ENCODE data around the gene MPL. TPM values are rescaled to one million over a fixed set of nuclear protein-coding genes. Genes with fewer than 3 reads are reported as not detected.
A peak's percentile ranks its signal among the peaks of the same experiment; 100 is the strongest.
"Not testable (repeated sequence)": the region's sequence is repeated elsewhere in the genome, so short reads cannot be mapped to it uniquely, and the experiment has no call there.

Gene MPL
- total and polyA plus RNA-seq, 4 donors = 0.18 to 0.52 (median 0.20) TPM; not detected in 1

DNA sequence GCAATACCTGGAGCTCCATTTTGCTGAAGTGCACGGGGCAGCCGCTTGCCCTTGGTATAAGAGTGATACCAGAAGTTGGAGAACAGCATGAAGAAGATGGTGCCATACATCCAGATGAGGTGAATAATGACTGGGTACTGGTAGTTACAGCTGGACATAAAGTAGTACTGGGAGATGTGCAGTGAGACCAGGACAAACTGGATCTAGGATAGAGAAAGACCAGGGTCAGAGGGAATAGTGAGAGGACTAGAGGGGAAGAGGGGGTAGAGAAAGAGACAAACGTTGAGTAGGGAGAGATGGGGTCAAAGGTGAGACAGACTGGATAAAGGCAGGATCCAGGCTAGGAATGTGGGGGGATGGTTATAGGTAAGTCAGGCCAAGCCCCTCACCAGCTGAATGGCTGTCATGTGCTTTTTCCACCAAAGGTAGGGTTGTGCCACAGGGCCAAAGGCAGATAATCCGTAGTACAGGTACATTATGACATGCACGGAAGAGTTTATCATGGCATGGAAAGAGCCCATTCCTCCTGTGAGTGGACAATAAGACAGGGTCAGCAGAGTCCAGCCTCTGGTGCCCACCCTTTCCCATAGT, 26.4 kb downstream of the MPL start:
- Histone ChIP-seq H3K36me3 (ENCODE audit: control insufficient read depth in 1 of 2, insufficient read depth in 2 of 2, low read length in 1 of 2) (peaks cover 0 to 8% of the 10 kb centered on the region in 2 donors), H3K27ac (ENCODE audit: low read depth in 1 of 2, low read length in 2 of 2) (no peak overlapping the region), H3K4me1 (ENCODE audit: control insufficient read depth in 1 of 2, insufficient read depth in 2 of 2, low read length in 2 of 2) (peaks cover 0 to 4% of the 10 kb centered on the region in 2 donors), H3K27me3 (ENCODE audit: control insufficient read depth in 1 of 2, insufficient read depth in 2 of 2, low read length in 1 of 2) (no peaks in the 10 kb centered on the region), H3K4me3 (ENCODE audit: low read length in 2 of 2) (no peak overlapping the region), H3K9me3 (ENCODE audit: control insufficient read depth, low read length) (no peaks in the 10 kb centered on the region)
- 80 to 82% methylated on average over 5 of the region's 5 CpGs for WGBS, 2 donors
- ATAC-seq (ENCODE audit: low FRiP score) = no peak
- intact Hi-C loops (cut with DNase I) = no loop called here
- DNase-seq = no peak

DNA sequence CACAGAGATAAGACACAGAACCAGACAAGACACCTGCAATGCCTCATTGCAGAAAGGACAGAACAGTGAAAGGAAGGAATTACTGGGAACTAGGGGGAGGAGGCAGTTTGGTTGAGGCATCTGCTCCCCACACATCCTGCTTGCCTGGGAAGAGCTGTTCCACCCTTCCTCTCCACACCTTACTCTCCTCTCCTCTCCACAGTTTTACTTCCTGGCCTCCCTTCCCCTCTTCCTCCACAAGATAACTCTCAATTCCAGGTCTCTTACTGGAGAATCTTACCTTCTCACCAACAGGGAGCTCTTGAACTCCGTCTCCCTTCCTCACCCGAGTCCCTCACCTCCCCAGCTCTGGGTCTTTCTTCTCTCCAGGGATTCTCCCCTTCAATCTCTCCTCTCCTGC, 28.1 kb downstream of the MPL start:
- H3K4me3 ChIP-seq (ENCODE audit: low read length in 2 of 2) = no peak overlapping the region
- H3K36me3 ChIP-seq (ENCODE audit: control insufficient read depth in 1 of 2, insufficient read depth in 2 of 2, low read length in 1 of 2) = peaks cover 0 to 8% of the 10 kb centered on the region in 2 donors
- intact Hi-C loops (cut with DNase I) = no loop called here
- H3K27me3 ChIP-seq (ENCODE audit: control insufficient read depth in 1 of 2, insufficient read depth in 2 of 2, low read length in 1 of 2) = no peaks in the 10 kb centered on the region
- no peak for ATAC-seq (ENCODE audit: low FRiP score)
- no peak overlapping the region for H3K27ac ChIP-seq (ENCODE audit: low read depth in 1 of 2, low read length in 2 of 2)
- no peaks in the 10 kb centered on the region for H3K9me3 ChIP-seq (ENCODE audit: control insufficient read depth, low read length)
- WGBS, 2 donors = 72 to 81% methylated on average over 2 of the region's 2 CpGs
- DNase-seq = no peak
- peaks cover 0 to 4% of the 10 kb centered on the region in 2 donors for H3K4me1 ChIP-seq (ENCODE audit: control insufficient read depth in 1 of 2, insufficient read depth in 2 of 2, low read length in 2 of 2)

DNA sequence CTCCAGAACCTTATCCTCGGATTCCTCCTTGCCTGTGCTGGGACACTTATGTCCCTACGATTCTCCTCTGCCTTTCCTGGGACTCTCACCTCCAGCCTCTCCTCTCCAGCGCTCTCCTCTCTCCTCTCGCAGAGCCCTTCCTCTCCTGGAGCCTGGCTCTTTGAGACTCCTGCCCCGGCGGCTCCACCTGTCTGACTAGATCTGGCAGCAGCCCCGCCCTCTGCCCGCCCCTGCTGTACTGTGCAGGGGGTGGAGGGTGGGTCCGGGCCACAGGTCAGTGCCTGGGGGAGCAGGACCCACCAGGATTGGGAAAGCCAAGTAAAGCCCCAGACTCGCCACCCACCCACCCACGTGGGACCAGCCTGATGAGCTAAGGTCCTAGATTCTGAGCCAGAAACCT, 28.6 kb downstream of the MPL start:
- 54 to 66% methylated on average over 10 to 11 of the region's 11 CpGs for WGBS, 2 donors
- intact Hi-C loops (cut with DNase I) = no loop called here
- peak in 1 of 2 donors; percentile 57 for DNase-seq

DNA sequence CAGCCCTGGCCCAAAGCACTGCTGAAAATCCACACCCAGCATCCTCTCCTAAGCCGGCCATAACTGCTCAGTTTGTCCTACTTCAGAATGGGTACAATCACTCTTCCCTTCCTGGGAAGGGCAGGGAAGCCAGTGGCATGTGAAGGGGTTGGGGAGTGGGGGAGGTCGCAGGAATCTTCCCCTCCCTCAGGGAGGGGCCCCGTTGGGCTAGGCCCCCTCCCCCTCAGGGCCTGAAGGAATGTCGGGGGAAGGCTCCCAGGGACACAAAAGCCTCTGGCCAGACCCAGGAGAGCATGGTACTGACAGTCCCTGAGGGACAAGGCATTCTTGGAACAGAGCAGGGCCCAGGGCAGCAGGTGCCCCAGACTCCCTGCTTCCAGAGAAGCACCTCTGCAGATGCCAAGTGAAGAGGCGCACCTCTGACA, 29.0 kb downstream of the MPL start:
- no peaks in the 10 kb centered on the region for H3K9me3 ChIP-seq (ENCODE audit: control insufficient read depth, low read length)
- no peak for ATAC-seq (ENCODE audit: low FRiP score)
- intact Hi-C loops (cut with DNase I) = no loop called here
- H3K27me3 ChIP-seq (ENCODE audit: control insufficient read depth in 1 of 2, insufficient read depth in 2 of 2, low read length in 1 of 2) = no peaks in the 10 kb centered on the region
- H3K4me1 ChIP-seq (ENCODE audit: control insufficient read depth in 1 of 2, insufficient read depth in 2 of 2, low read length in 2 of 2) = peaks cover 0 to 4% of the 10 kb centered on the region in 2 donors
- H3K36me3 ChIP-seq (ENCODE audit: control insufficient read depth in 1 of 2, insufficient read depth in 2 of 2, low read length in 1 of 2) = peaks cover 0 to 8% of the 10 kb centered on the region in 2 donors
- WGBS, 2 donors = 19% methylated on average over 5 of the region's 5 CpGs
- no peak for DNase-seq
- H3K4me3 ChIP-seq (ENCODE audit: low read length in 2 of 2) = peak overlapping the region in 1 of 2 donors; percentile 65
- H3K27ac ChIP-seq (ENCODE audit: low read depth in 1 of 2, low read length in 2 of 2) = no peak overlapping the region

More for the DNA sequence above, 28.6 kb downstream of the MPL start:
- Histone ChIP-seq H3K4me1 (ENCODE audit: control insufficient read depth in 1 of 2, insufficient read depth in 2 of 2, low read length in 2 of 2) (peaks cover 0 to 4% of the 10 kb centered on the region in 2 donors), H3K36me3 (ENCODE audit: control insufficient read depth in 1 of 2, insufficient read depth in 2 of 2, low read length in 1 of 2) (peaks cover 0 to 8% of the 10 kb centered on the region in 2 donors), H3K27me3 (ENCODE audit: control insufficient read depth in 1 of 2, insufficient read depth in 2 of 2, low read length in 1 of 2) (no peaks in the 10 kb centered on the region), H3K4me3 (ENCODE audit: low read length in 2 of 2) (no peak overlapping the region), H3K9me3 (ENCODE audit: control insufficient read depth, low read length) (no peaks in the 10 kb centered on the region), H3K27ac (ENCODE audit: low read depth in 1 of 2, low read length in 2 of 2) (no peak overlapping the region)
- ATAC-seq (ENCODE audit: low FRiP score) = no peak

DNA sequence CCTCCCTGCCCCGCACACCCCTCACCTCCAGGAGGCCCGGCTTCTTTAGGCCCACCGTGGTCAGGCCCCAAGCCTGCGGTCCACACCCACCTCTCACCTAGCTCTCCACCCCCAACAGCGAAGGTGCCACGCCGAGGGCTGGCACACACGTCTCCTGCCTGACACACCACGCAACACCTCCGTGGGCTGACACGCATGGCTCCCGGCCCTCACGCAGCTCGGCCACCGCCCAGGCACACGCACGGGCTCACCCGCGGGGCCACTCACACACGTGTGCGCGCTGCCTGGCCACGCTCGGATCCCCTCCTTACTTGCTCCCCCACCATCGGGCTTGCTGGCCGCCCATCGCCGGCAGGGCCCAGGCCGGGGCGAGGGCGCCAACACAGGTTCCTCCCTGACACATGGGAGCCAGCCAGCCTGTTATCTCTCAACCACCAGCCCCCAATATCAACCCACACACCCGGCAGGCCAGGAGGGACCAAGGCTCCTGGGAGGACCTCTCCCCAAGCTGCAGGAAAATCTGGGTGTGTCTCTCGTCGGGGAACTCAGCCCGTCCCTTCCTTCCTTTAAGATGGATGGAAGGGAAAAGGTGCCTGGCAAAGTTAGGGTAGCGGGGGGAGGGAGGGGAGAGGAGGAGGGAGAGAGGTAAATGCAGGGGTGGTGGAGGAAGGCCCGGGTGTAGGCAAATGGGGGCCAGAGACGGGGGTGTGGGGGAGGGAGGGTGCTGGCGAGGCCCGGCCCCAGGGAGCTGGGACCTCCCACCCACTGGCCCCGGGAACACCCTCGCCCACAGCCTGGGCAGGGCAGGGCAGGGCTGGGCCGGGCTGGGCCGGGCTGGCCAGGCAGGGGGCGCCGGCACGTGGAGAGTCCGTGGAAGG, 29.6 kb downstream of the MPL start:
- WGBS, 2 donors = 1% methylated on average over 40 to 48 of the region's 48 CpGs
- H3K4me3 ChIP-seq (ENCODE audit: low read length in 2 of 2) = peak overlapping the region; percentile 35 to 65
- no peaks in the 10 kb centered on the region for H3K27me3 ChIP-seq (ENCODE audit: control insufficient read depth in 1 of 2, insufficient read depth in 2 of 2, low read length in 1 of 2)
- peaks cover 0 to 4% of the 10 kb centered on the region in 2 donors for H3K4me1 ChIP-seq (ENCODE audit: control insufficient read depth in 1 of 2, insufficient read depth in 2 of 2, low read length in 2 of 2)
- DNase-seq (peak; percentile 56 to 80), ATAC-seq (ENCODE audit: low FRiP score) (peak; percentile 76)
- intact Hi-C loops (cut with DNase I) = no loop called here
- no peaks in the 10 kb centered on the region for H3K9me3 ChIP-seq (ENCODE audit: control insufficient read depth, low read length)
- H3K27ac ChIP-seq (ENCODE audit: low read depth in 1 of 2, low read length in 2 of 2) = peak overlapping the region in 1 of 2 donors; percentile 72
- peaks cover 0 to 8% of the 10 kb centered on the region in 2 donors for H3K36me3 ChIP-seq (ENCODE audit: control insufficient read depth in 1 of 2, insufficient read depth in 2 of 2, low read length in 1 of 2)

DNA sequence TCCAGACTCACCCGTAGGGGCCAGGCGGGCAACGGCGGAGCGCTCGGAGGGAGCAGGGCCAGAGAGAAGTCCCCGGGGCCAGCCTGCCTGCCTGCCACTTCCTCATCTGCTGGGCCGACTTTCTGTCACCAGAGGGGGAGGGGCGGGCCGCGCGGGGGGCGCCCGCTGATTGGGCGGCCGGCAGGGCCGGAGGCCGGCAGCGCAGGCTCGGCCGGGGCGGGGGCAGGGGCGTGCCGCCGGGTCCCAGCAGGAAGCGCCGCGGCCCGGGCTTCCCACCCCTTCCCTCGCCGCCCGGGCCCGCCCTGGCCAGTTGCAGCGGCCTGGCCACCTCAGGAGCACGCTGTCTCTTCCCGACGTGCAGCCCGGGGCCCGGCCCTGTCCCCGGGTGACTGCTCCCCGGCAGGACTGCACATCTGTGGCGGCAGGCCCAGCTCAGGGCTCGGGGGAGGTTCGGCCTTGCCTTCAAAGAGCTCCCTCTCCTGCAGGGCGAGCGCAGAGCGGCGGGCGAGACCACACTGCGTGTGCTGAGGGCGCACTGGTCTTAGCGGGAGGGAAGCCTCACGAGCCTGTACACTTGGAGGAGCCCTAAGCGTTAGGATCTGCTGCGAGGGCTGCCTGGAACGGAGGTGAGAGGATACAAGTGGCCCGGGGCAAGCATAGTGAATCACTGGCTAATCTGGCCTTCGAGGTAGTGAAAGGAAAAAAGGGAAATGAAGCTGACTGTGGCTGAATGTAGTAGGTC, 30.5 kb downstream of the MPL start, which contains the start of gene ELOVL1:
TSS of gene ELOVL1 (minus strand) at position 108 of the 742 bp plus-strand sequence. CDS start 2,402 bp downstream, outside the sequence.
- no peaks in the 10 kb centered on the region for H3K27me3 ChIP-seq (ENCODE audit: control insufficient read depth in 1 of 2, insufficient read depth in 2 of 2, low read length in 1 of 2)
- H3K4me1 ChIP-seq (ENCODE audit: control insufficient read depth in 1 of 2, insufficient read depth in 2 of 2, low read length in 2 of 2) = peaks cover 0 to 4% of the 10 kb centered on the region in 2 donors
- H3K36me3 ChIP-seq (ENCODE audit: control insufficient read depth in 1 of 2, insufficient read depth in 2 of 2, low read length in 1 of 2) = peaks cover 0 to 8% of the 10 kb centered on the region in 2 donors
- no peaks in the 10 kb centered on the region for H3K9me3 ChIP-seq (ENCODE audit: control insufficient read depth, low read length)
- H3K27ac ChIP-seq (ENCODE audit: low read depth in 1 of 2, low read length in 2 of 2) = peak within 1 kb of the TSS in 1 of 2 donors; percentile 84
- ATAC-seq (ENCODE audit: low FRiP score) (peak; percentile 96), DNase-seq (peak; percentile 97 to 98)
- intact Hi-C loops (cut with DNase I) = loop anchor here in 1 of 2 donors (1.0 kb wide), 1 partner anchor 21 kb away; the partner anchor contains the start of genes MED8 and SZT2
- peak within 1 kb of the TSS; percentile 65 to 72 for H3K4me3 ChIP-seq (ENCODE audit: low read length in 2 of 2)
- WGBS, 2 donors = 0% methylated on average over 43 to 58 of the region's 58 CpGs

DNA sequence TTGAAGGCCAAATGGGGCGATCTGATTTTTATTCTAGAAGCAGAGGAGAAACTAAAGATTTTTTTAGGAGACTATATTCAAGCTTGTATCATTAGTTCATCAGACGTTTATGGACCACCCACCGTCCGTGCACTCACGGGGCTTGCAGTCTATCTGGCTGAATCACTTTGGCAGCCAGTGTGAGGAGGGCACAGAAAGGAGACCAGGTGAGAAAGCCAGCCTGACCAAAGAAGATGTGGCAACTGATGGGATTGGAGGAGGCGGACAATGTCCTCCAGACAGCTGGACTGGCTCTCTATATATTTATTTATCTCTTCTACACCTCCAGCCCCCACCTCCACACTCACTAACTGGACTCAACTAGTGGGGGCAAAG, 31.0 kb downstream of the MPL start:
- peak overlapping the region in 1 of 2 donors; percentile 84 for H3K27ac ChIP-seq (ENCODE audit: low read depth in 1 of 2, low read length in 2 of 2)
- H3K9me3 ChIP-seq (ENCODE audit: control insufficient read depth, low read length) = no peaks in the 10 kb centered on the region
- peak overlapping the region; percentile 65 to 72 for H3K4me3 ChIP-seq (ENCODE audit: low read length in 2 of 2)
- intact Hi-C loops (cut with DNase I) = loop anchor here in 1 of 2 donors (1.0 kb wide), 1 partner anchor 21 kb away; the partner anchor contains the start of genes MED8 and SZT2
- H3K4me1 ChIP-seq (ENCODE audit: control insufficient read depth in 1 of 2, insufficient read depth in 2 of 2, low read length in 2 of 2) = peaks cover 0 to 4% of the 10 kb centered on the region in 2 donors
- ATAC-seq (ENCODE audit: low FRiP score) = no peak
- no peak for DNase-seq
- no peaks in the 10 kb centered on the region for H3K27me3 ChIP-seq (ENCODE audit: control insufficient read depth in 1 of 2, insufficient read depth in 2 of 2, low read length in 1 of 2)
- H3K36me3 ChIP-seq (ENCODE audit: control insufficient read depth in 1 of 2, insufficient read depth in 2 of 2, low read length in 1 of 2) = peaks cover 0 to 5% of the 10 kb centered on the region in 2 donors
- WGBS, 2 donors = 17 to 20% methylated on average over 6 of the region's 6 CpGs

DNA sequence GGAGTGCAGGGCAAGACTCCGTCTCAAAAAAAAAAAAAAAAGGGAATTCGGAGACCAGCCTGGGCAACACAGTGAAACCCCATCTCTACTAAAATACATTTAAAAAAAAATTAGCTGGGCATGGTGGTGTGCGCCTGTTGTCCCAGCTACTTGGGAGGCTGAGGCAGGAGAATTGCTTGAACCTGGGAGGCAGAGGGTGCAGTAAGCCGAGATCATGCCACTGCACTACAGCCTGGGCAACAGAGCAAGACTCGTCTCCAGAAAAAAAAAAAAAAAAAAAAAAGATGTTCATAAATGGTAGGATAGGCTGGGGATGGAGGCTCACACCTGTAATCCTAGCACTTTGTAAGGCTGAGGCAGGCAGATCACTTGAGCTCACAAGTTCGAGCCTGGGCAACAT, 32.2 kb downstream of the MPL start:
- H3K4me3 ChIP-seq (ENCODE audit: low read length in 2 of 2); ATAC-seq (ENCODE audit: low FRiP score); H3K27ac ChIP-seq (ENCODE audit: low read depth in 1 of 2, low read length in 2 of 2); H3K27me3 ChIP-seq (ENCODE audit: control insufficient read depth in 1 of 2, insufficient read depth in 2 of 2, low read length in 1 of 2); H3K36me3 ChIP-seq (ENCODE audit: control insufficient read depth in 1 of 2, insufficient read depth in 2 of 2, low read length in 1 of 2); DNase-seq; H3K9me3 ChIP-seq (ENCODE audit: control insufficient read depth, low read length); intact Hi-C loops (cut with DNase I); H3K4me1 ChIP-seq (ENCODE audit: control insufficient read depth in 1 of 2, insufficient read depth in 2 of 2, low read length in 2 of 2): not testable (repeated sequence)
- 97 to 99% methylated on average over 6 of the region's 6 CpGs for WGBS, 2 donors
